ENCODE data around the gene MRPL10. TPM values are rescaled to one million over a fixed set of nuclear protein-coding genes. Genes with fewer than 3 reads are reported as not detected.

MRPL10 gene
- total RNA-seq, result 10 to 100 TPM; 24.4 to 46.1 (median 32.2) TPM
- 10 to 100 TPM; 27.2 to 42.3 (median 36.2) TPM for polyA plus RNA-seq
- long read RNA-seq, donor 1, transcript MRPL10-202 (5 exons, 1,725 nt), result major isoform, 19 of 20 reads
- long read RNA-seq, donor 1, partial matches to known transcripts, result 0 of 20 reads
- long read RNA-seq, donor 1, other reads (novel, unspliced or antisense), result 0 of 20 reads
- long read RNA-seq, donor 2, transcript MRPL10-202 (5 exons, 1,725 nt), result major isoform, 9 of 9 reads
- long read RNA-seq, donor 2, partial matches to known transcripts, result 0 of 9 reads
- long read RNA-seq, donor 2, other reads (novel, unspliced or antisense), result 0 of 9 reads

- WGBS, 5 donors, result 0 to 1% (median 0%) methylated on average over 38 to 42 of the region's 42 CpGs
- TF ChIP-seq POLR2A (IDR thresholded peaks at IDR 0.05) (peak in 2 of 3 donors; percentile 63 to 67), POLR2AphosphoS5 (IDR thresholded peaks at IDR 0.05) (peak; percentile 98 to 99 (median 99)), CTCF (IDR thresholded peaks at IDR 0.05 in 8 of 11, conservative IDR thresholded peaks at IDR 0.05 in 3 of 11) (peak in 3 of 11 experiments; percentile 3 to 21 (median 20))
- intact Hi-C loops (cut with DNase I; ENCODE audit: low total_unique reads), result no loop called here
These were observed at the start of gene MRPL10, which contains the start of gene LRRC46 for GRCh38 chr17:47831003-47831933. TSS of gene MRPL10 (minus strand) at chr17:47831541. CDS start at chr17:47831511, 30 bp downstream. TSS of gene LRRC46 (plus strand) at chr17:47831670. CDS start at chr17:47831990, 320 bp downstream.

GRCh38 chr17:47879776-47880454 lies 48.6 kb upstream of the MRPL10 start:
- Histone ChIP-seq H3K4me1 (peaks cover 7 to 35% (median 20%) of the 10 kb centered on the region in 6 donors), H3K36me3 (no peaks in the 10 kb centered on the region), H3K9me3 (no peaks in the 10 kb centered on the region), H3K27me3 (replicated peaks in 1 of 7) (peaks cover 0 to 25% (median 0%) of the 10 kb centered on the region in 7 donors), H3K4me3 (no peak overlapping the region), H3K27ac (no peak overlapping the region)
- no peak for DNase-seq
- intact Hi-C loops (cut with DNase I; ENCODE audit: low total_unique reads), result no loop called here
- TF ChIP-seq CTCF (IDR thresholded peaks at IDR 0.05 in 8 of 11, conservative IDR thresholded peaks at IDR 0.05 in 3 of 11) (no peak), POLR2A (IDR thresholded peaks at IDR 0.05) (no peak), POLR2AphosphoS5 (IDR thresholded peaks at IDR 0.05) (no peak)
- WGBS, 5 donors, result 85 to 92% (median 85%) methylated on average over 8 of the region's 8 CpGs

More at GRCh38 chr17:47831003-47831933, at the start of gene MRPL10, which contains the start of gene LRRC46:
- Histone ChIP-seq H3K27me3 (replicated peaks in 1 of 7) (no peaks in the 10 kb centered on the region), H3K9me3 (no peaks in the 10 kb centered on the region), H3K36me3 (peaks cover 0 to 45% (median 31%) of the 10 kb centered on the region in 6 donors), H3K4me3 (peak within 1 kb of the TSS; percentile 75 to 96 (median 90)), H3K4me1 (peaks cover 9 to 80% (median 54%) of the 10 kb centered on the region in 6 donors), H3K27ac (peak within 1 kb of the TSS; percentile 80 to 94 (median 90))
- DNase-seq, result peak; percentile 97

GRCh38 chr17:47879028-47879585 lies 47.8 kb upstream of the MRPL10 start:
- DNase-seq, result no peak
- TF ChIP-seq POLR2A (IDR thresholded peaks at IDR 0.05) (no peak), POLR2AphosphoS5 (IDR thresholded peaks at IDR 0.05) (no peak), CTCF (IDR thresholded peaks at IDR 0.05 in 8 of 11, conservative IDR thresholded peaks at IDR 0.05 in 3 of 11) (no peak)
- peaks cover 0 to 33% (median 0%) of the 10 kb centered on the region in 7 donors for H3K27me3 ChIP-seq (replicated peaks in 1 of 7)
- H3K27ac ChIP-seq, result no peak overlapping the region
- intact Hi-C loops (cut with DNase I; ENCODE audit: low total_unique reads), result no loop called here
- no peak overlapping the region for H3K4me3 ChIP-seq
- H3K4me1 ChIP-seq, result peaks cover 7 to 27% (median 17%) of the 10 kb centered on the region in 6 donors
- H3K9me3 ChIP-seq, result no peaks in the 10 kb centered on the region
- 39 to 61% (median 48%) methylated on average over 2 of the region's 2 CpGs for WGBS, 5 donors
- H3K36me3 ChIP-seq, result no peaks in the 10 kb centered on the region
